WERI-Rb-1 (cell line): ENCODE measurements around the gene CAMKMT.
A peak's percentile ranks its signal among the peaks of the same experiment; 100 is the strongest.

Experiments
- DNase-seq: peaks from one replicate; pipeline ENCODE4 v3.0.0-alpha.2; 2020
- H3K27ac ChIP-seq: fragments of 250-450 bp; sonication (Bioruptor Pico); 2 replicates; pipeline ENCODE4 v1.5.1; 2020; ENCODE audit warnings: mild to moderate bottlenecking, moderate library complexity
- H3K27me3 ChIP-seq: fragments of 250-450 bp; sonication (Bioruptor Pico); 2 replicates; pipeline ENCODE4 v1.5.1; 2021; ENCODE audit warnings: mild to moderate bottlenecking, low read depth, moderate library complexity; ENCODE audit not compliant: insufficient read depth, severe bottlenecking
- H3K36me3 ChIP-seq: fragments of 250-450 bp; sonication (Bioruptor Pico); 2 replicates; pipeline ENCODE4 v1.5.1; 2020; ENCODE audit warnings: mild to moderate bottlenecking, moderate library complexity
- H3K4me3 ChIP-seq: 2 replicates; pipeline ENCODE4 v1.5.1; 2011; ENCODE audit warnings: low read depth, mild to moderate bottlenecking, control low read depth, low read length
- H3K9me3 ChIP-seq: fragments of 250-450 bp; sonication (Bioruptor Pico); 2 replicates; pipeline ENCODE4 v1.5.1; 2021; ENCODE audit warnings: mild to moderate bottlenecking, moderate library complexity; ENCODE audit not compliant: severe bottlenecking
- CTCF ChIP-seq: IDR thresholded peaks from 2 replicates; pipeline ENCODE4 v1.5.1; 2011; ENCODE audit warnings: low read depth, mild to moderate bottlenecking, control low read depth, inconsistent platforms, low read length

Gene CAMKMT

DNA sequence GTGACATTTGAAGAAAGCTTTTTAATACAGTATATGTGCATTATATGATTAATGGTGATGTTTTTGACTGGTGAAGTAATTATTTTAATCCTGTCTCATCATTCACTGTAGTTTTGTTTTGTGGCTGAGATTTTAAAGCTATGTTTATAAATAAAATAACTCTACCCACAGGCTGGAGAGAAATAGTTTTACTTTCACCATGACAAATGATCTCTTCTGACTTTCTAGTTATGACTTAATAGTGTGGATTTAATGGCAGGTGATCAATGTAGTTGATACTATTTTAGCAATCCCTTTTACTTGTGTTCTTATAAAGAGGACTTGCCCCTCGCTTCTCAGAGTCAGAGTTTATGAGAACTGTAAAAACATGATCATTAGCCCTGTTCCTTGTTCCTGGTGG lies 290.2 kb downstream of the CAMKMT start:
- Histone ChIP-seq H3K36me3 (no peaks in the 10 kb centered on the region), H3K27me3 (no peaks in the 10 kb centered on the region), H3K9me3 (no peaks in the 10 kb centered on the region), H3K27ac (peak overlapping the region; percentile 92), H3K4me3 (peak overlapping the region; percentile 44)
- no peak for DNase-seq
- no peak for TF ChIP-seq CTCF

- no peaks in the 10 kb centered on the region for H3K27me3 ChIP-seq
- H3K27ac ChIP-seq: peak overlapping the region; percentile 92
- H3K9me3 ChIP-seq: no peaks in the 10 kb centered on the region
- TF ChIP-seq CTCF: no peak
- H3K4me3 ChIP-seq: peak overlapping the region; percentile 44
- H3K36me3 ChIP-seq: no peaks in the 10 kb centered on the region
- peak; percentile 95 for DNase-seq
Measured at GRCh38 chr2:44652701-44653100, 291.0 kb downstream of the CAMKMT start.

GRCh38 chr2:44655401-44655864 lies 293.7 kb downstream of the CAMKMT start:
- no peak for DNase-seq
- no peak for TF ChIP-seq CTCF

GRCh38 chr2:44656460-44656859 lies 294.7 kb downstream of the CAMKMT start:
- no peaks in the 10 kb centered on the region for H3K27me3 ChIP-seq
- no peak for DNase-seq
- no peaks in the 10 kb centered on the region for H3K9me3 ChIP-seq
- H3K36me3 ChIP-seq: no peaks in the 10 kb centered on the region
- no peak for TF ChIP-seq CTCF
- no peak overlapping the region for H3K27ac ChIP-seq
- H3K4me3 ChIP-seq: no peak overlapping the region

More at GRCh38 chr2:44655401-44655864, 293.7 kb downstream of the CAMKMT start:
- H3K9me3 ChIP-seq: no peaks in the 10 kb centered on the region
- H3K4me3 ChIP-seq: no peak overlapping the region
- no peaks in the 10 kb centered on the region for H3K27me3 ChIP-seq
- no peaks in the 10 kb centered on the region for H3K36me3 ChIP-seq
- no peak overlapping the region; the same call in 1 of the 2 replicates for H3K27ac ChIP-seq

DNA sequence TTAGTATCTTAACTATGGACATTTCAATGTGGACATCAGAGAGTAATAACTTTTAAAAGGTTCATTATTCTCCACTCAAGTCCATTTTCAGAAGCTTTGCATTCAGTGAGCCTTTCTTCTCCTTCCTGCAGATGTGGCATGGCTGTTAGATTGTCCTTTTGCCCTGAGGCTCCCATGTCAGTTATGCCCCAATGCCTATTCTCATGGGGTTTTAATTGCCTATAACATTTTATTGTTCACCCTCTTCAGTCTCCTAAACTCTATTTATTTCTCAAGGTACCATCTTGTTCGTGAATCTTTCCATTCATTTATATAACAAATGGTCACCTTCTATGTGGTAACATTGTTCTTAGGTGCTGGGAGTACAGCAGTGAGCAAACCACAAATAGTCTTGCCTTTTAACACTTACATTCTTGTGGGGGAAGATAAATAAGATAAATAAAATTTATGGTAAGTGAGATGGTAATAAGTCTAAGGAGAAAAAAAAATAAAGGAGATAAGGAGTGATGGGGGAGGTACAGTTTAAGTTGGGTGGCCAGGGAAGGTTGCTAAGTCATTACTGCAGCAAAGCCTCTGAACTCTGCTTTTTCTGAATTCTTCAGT lies 301.8 kb downstream of the CAMKMT start:
- no peak for TF ChIP-seq CTCF
- Histone ChIP-seq H3K27ac (no peak overlapping the region), H3K9me3 (no peaks in the 10 kb centered on the region)

DNA sequence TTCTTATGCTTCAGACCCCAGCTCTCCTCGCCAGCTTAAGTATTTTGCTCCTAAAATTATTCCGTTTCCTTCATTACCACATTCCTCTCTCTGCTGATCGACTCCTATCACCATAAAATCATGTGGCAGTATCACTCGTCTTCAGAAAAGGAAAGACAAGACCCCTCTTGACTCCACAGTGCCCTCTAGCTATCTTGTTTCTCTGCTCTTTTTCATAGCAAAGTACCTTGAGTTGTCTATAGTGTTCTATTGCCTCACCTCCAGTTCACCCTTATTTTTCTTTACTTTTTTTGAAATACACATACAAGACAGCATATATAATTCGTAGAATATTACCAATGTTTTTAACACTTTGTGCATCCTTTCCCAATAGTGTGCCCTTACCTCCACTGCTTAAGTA lies 306.6 kb downstream of the CAMKMT start:
- peak; percentile 70 for TF ChIP-seq CTCF
- H3K27me3 ChIP-seq: no peaks in the 10 kb centered on the region
- peak; percentile 33 for DNase-seq
- no peaks in the 10 kb centered on the region for H3K36me3 ChIP-seq
- H3K9me3 ChIP-seq: no peaks in the 10 kb centered on the region
- no peak overlapping the region for H3K27ac ChIP-seq
- H3K4me3 ChIP-seq: no peak overlapping the region

More for the DNA sequence above, 301.8 kb downstream of the CAMKMT start:
- no peaks in the 10 kb centered on the region for H3K27me3 ChIP-seq
- H3K4me3 ChIP-seq: no peak overlapping the region
- DNase-seq: no peak
- no peaks in the 10 kb centered on the region for H3K36me3 ChIP-seq
